ENCODE data around the gene LYRM4.

DNA sequence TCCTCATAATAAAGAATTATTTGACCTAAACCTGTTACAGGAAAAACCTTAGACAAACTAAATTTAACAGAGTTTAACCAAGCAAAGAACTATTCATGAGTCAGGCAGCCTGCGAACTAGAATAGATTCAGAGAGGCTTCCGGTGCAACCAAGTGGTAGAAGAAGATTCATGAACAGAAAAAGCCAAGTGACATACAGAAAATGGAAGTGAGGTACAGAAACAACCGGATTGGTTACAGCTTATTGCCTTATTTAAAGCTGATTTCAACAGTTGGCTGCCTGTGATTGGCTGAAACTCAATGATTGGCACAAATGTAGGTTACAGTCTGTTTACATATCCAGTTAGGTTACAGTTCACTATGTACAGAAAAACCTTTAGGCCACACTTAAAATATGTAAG, 165.5 kb downstream of the LYRM4 start:
- TF ChIP-seq, protein P1, sequence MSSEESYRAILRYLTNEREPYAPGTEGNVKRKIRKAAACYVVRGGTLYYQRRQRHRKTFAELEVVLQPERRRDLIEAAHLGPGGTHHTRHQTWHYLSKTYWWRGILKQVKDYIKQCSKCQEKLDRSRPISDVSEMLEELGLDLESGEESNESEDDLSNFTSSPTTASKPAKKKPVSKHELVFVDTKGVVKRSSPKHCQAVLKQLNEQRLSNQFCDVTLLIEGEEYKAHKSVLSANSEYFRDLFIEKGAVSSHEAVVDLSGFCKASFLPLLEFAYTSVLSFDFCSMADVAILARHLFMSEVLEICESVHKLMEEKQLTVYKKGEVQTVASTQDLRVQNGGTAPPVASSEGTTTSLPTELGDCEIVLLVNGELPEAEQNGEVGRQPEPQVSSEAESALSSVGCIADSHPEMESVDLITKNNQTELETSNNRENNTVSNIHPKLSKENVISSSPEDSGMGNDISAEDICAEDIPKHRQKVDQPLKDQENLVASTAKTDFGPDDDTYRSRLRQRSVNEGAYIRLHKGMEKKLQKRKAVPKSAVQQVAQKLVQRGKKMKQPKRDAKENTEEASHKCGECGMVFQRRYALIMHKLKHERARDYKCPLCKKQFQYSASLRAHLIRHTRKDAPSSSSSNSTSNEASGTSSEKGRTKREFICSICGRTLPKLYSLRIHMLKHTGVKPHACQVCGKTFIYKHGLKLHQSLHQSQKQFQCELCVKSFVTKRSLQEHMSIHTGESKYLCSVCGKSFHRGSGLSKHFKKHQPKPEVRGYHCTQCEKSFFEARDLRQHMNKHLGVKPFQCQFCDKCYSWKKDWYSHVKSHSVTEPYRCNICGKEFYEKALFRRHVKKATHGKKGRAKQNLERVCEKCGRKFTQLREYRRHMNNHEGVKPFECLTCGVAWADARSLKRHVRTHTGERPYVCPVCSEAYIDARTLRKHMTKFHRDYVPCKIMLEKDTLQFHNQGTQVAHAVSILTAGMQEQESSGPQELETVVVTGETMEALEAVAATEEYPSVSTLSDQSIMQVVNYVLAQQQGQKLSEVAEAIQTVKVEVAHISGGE (tag by site-specific recombination; conservative IDR thresholded peaks at IDR 0.05; ENCODE audit: low read depth): no peak
- TF ChIP-seq CTCF (tag by site-specific recombination; IDR thresholded peaks at IDR 0.05) (no peak), KLF10 (tag by site-specific recombination; IDR thresholded peaks at IDR 0.05) (no peak), ZNF660 (tag by site-specific recombination; IDR thresholded peaks at IDR 0.05) (no peak), SALL2 (tag by site-specific recombination; IDR thresholded peaks at IDR 0.05; ENCODE audit: borderline replicate concordance) (no peak), ZBTB20 (tag by site-specific recombination; IDR thresholded peaks at IDR 0.05) (no peak), ZBTB44 (tag by site-specific recombination; IDR thresholded peaks at IDR 0.05) (no peak), ZNF426 (tag by site-specific recombination; IDR thresholded peaks at IDR 0.05) (no peak), ZNF692 (tag by site-specific recombination; IDR thresholded peaks at IDR 0.05) (no peak), PBX3 (CRISPR knock-in tag; IDR thresholded peaks at IDR 0.05) (no peak), ZNF354C (tag by site-specific recombination; IDR thresholded peaks at IDR 0.05; ENCODE audit: borderline replicate concordance, low read depth) (no peak), KLF9 (tag by site-specific recombination; IDR thresholded peaks at IDR 0.05; ENCODE audit: low read depth) (no peak)
- TF ChIP-seq, protein P2, sequence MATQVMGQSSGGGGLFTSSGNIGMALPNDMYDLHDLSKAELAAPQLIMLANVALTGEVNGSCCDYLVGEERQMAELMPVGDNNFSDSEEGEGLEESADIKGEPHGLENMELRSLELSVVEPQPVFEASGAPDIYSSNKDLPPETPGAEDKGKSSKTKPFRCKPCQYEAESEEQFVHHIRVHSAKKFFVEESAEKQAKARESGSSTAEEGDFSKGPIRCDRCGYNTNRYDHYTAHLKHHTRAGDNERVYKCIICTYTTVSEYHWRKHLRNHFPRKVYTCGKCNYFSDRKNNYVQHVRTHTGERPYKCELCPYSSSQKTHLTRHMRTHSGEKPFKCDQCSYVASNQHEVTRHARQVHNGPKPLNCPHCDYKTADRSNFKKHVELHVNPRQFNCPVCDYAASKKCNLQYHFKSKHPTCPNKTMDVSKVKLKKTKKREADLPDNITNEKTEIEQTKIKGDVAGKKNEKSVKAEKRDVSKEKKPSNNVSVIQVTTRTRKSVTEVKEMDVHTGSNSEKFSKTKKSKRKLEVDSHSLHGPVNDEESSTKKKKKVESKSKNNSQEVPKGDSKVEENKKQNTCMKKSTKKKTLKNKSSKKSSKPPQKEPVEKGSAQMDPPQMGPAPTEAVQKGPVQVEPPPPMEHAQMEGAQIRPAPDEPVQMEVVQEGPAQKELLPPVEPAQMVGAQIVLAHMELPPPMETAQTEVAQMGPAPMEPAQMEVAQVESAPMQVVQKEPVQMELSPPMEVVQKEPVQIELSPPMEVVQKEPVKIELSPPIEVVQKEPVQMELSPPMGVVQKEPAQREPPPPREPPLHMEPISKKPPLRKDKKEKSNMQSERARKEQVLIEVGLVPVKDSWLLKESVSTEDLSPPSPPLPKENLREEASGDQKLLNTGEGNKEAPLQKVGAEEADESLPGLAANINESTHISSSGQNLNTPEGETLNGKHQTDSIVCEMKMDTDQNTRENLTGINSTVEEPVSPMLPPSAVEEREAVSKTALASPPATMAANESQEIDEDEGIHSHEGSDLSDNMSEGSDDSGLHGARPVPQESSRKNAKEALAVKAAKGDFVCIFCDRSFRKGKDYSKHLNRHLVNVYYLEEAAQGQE (tag by site-specific recombination; IDR thresholded peaks at IDR 0.05): no peak

Measured in HEK293 (cell line).